Panc1 (cell line): ENCODE measurements around the gene BRD2. TPM values are rescaled to one million over a fixed set of nuclear protein-coding genes. Genes with fewer than 3 reads are reported as not detected.

Experiments
- ATAC-seq: fragments of 200-7000 bp; cut with Tn5 transposase; 2 replicates; pipeline ENCODE4 v1.9.1; 2020; ENCODE audit warnings: mild to moderate bottlenecking, moderate library complexity
- BruUV-seq: library from RNA; stranded (reverse); fragments of 400-500 nt; replicated peaks from 2 replicates; lab custom pipeline; 2021; lab: Mats Ljungman, UMichigan
- CTCF ChIA-PET: fragments of 300-600 bp; sonication (Branson Sonifier 250); formaldehyde crosslinking; loops from one replicate; lab custom pipeline; 2022; ENCODE audit warnings: antibody characterized with exemption; lab: Charles Lee
- POLR2A ChIA-PET: fragments of 300-600 bp; sonication (Branson Sonifier 250); formaldehyde crosslinking; loops from one replicate; lab custom pipeline; 2022; ENCODE audit warnings: antibody characterized with exemption; lab: Charles Lee
- DNase-seq: peaks from one replicate; pipeline ENCODE4 v3.0.0-alpha.2; 2010; ENCODE audit warnings: low read depth, low spot score
- H3K27ac ChIP-seq: 2 replicates; pipeline ENCODE4 v1.5.1; 2011; ENCODE audit warnings: mild to moderate bottlenecking, low read length, inconsistent platforms
- H3K27me3 ChIP-seq: fragments of 200-500 bp; sonication (Bioruptor generic); 2 replicates; pipeline ENCODE4 v1.6.0; 2014; ENCODE audit warnings: low read length, inconsistent platforms; ENCODE audit not compliant: control insufficient read depth, insufficient read depth
- H3K36me3 ChIP-seq: fragments of 200-500 bp; sonication (Bioruptor generic); 2 replicates; pipeline ENCODE4 v1.5.1; 2014; ENCODE audit warnings: inconsistent platforms, mild to moderate bottlenecking, low read length, moderate library complexity; ENCODE audit not compliant: control insufficient read depth, insufficient read depth
- H3K4me1 ChIP-seq: 2 replicates; pipeline ENCODE4 v1.5.1; 2011; ENCODE audit warnings: inconsistent platforms, mild to moderate bottlenecking, low read length, moderate library complexity; ENCODE audit not compliant: control insufficient read depth, insufficient read depth
- H3K4me3 ChIP-seq, 2 experiments: 2 replicates each; pipeline ENCODE4 v1.5.1; 2011 to 2012; ENCODE audit warnings: low read depth in 2 of 2, low read length in 2 of 2, mild to moderate bottlenecking in 2 of 2, inconsistent platforms in 1 of 2, moderate library complexity in 1 of 2
- H3K9me3 ChIP-seq: fragments of 200-500 bp; sonication (Bioruptor generic); 2 replicates; pipeline ENCODE4 v1.5.1; 2014; ENCODE audit warnings: low read depth, mild to moderate bottlenecking, inconsistent platforms, low read length, moderate library complexity; ENCODE audit not compliant: control insufficient read depth, insufficient read depth
- CTCF ChIP-seq: fragments of 450-650 bp; IDR thresholded peaks from 2 replicates; pipeline ENCODE4 v1.5.1; 2017; ENCODE audit warnings: mild to moderate bottlenecking
- POLR2AphosphoS5 ChIP-seq: IDR thresholded peaks from 2 replicates; pipeline ENCODE4 v1.6.1; 2012; ENCODE audit warnings: mild to moderate bottlenecking, low read depth, low read length, moderate library complexity
- REST ChIP-seq, 2 experiments: IDR thresholded peaks; 2 replicates each; pipeline ENCODE4 v1.6.1; 2011 to 2012; ENCODE audit warnings: low read depth in 2 of 2, control low read depth in 1 of 2, low read length in 1 of 2, mild to moderate bottlenecking in 1 of 2, moderate library complexity in 1 of 2; ENCODE audit not compliant: insufficient read depth in 1 of 2
- SIN3A ChIP-seq: IDR thresholded peaks from 2 replicates; pipeline ENCODE4 v1.6.1; 2012; ENCODE audit warnings: low read depth, mild to moderate bottlenecking, low read length, moderate library complexity, borderline replicate concordance; ENCODE audit not compliant: insufficient read depth
- TCF7L2 ChIP-seq: IDR thresholded peaks from 2 replicates; pipeline ENCODE4 v1.6.1; 2011; ENCODE audit warnings: mild to moderate bottlenecking, low read depth, low read length, inconsistent platforms
- in situ Hi-C: cut with HindIII; loops from 2 replicates; pipeline ENCODE4 v1.10.0; 2016; ENCODE audit warnings: low sequenced_read_pairs, low pct_unique_long_range_greater_than_20kb
- intact Hi-C: fragments of 100-400 bp; cut with micrococcal nuclease; formaldehyde crosslinking; loops from one replicate; pipeline ENCODE4 v1.10.0; 2022; ENCODE audit not compliant: unreplicated experiment
- total RNA-seq: library from RNA; stranded (reverse); gene quantifications from one replicate; pipeline ENCODE4 v1.2.1, GENCODE V29; 2021; ENCODE audit not compliant: unreplicated experiment

BRD2 gene
- total RNA-seq, 1 experiment from 2014 or later, result 209 TPM

GRCh38 chr6:32980488-32981038, 12.2 kb downstream of the BRD2 start:
- CTCF ChIA-PET, result interaction anchor here (0.6 to 0.7 kb wide), 3 partner anchors 21 to 405 kb away, joined by 3 read pairs; no protein-coding TSS in a partner anchor
- in situ Hi-C loops, result no loop called here

More at GRCh38 chr6:32980488-32981038, 12.2 kb downstream of the BRD2 start:
- intact Hi-C loops, result loop anchor here (5.0 kb wide), 1 partner anchor 93 kb away; no protein-coding TSS in a partner anchor
- no TSS peak for BruUV-seq
- Histone ChIP-seq H3K27ac (no peak overlapping the region), H3K4me1 (peaks cover 69% of the 10 kb centered on the region), H3K36me3 (peaks cover 56% of the 10 kb centered on the region), H3K4me3 (no peak overlapping the region), H3K9me3 (no peaks in the 10 kb centered on the region), H3K27me3 (no peaks in the 10 kb centered on the region)
- POLR2A ChIA-PET, result interaction anchor here (3.2 kb wide), 1 partner anchor 9 kb away, joined by 26 read pairs; no protein-coding TSS in a partner anchor
- no peak for DNase-seq
- TF ChIP-seq POLR2AphosphoS5, result no peak; the same call in none of the 2 replicates
- no peak for TF ChIP-seq REST (IDR thresholded peaks at IDR 0.05; ENCODE audit: insufficient read depth in 1 of 2, low read depth in 2 of 2, low read length in 1 of 2)
- TF ChIP-seq TCF7L2, result no peak
- no peak for TF ChIP-seq CTCF
- no peak for TF ChIP-seq SIN3A
- ATAC-seq, result no peak
